Left hindlimb (tissue), 1 donor: Measurements from ENCODE around the gene VAV3.

Experiments
- DNase-seq: peaks from one replicate; pipeline ENCODE4 v3.0.0-alpha.2; 2018

The VAV3 gene

GRCh38 chr1:107622535-107622934 lies 342.4 kb downstream of the VAV3 start:
- DNase-seq, result no peak

- no peak for DNase-seq
Observed at GRCh38 chr1:107620753-107621152, 344.2 kb downstream of the VAV3 start.

GRCh38 chr1:107618539-107618938 lies 346.4 kb downstream of the VAV3 start:
- no peak for DNase-seq

- DNase-seq, result no peak
Observed at GRCh38 chr1:107617921-107618320, 347.1 kb downstream of the VAV3 start.

GRCh38 chr1:107617456-107617855 lies 347.5 kb downstream of the VAV3 start:
- no peak for DNase-seq

GRCh38 chr1:107609808-107610207 lies 355.2 kb downstream of the VAV3 start:
- DNase-seq, result no peak

GRCh38 chr1:107604825-107605224 lies 360.2 kb downstream of the VAV3 start:
- no peak for DNase-seq

GRCh38 chr1:107600607-107601160 lies 364.3 kb downstream of the VAV3 start:
- DNase-seq, result no peak

GRCh38 chr1:107599220-107599619 lies 365.8 kb downstream of the VAV3 start:
- no peak for DNase-seq

- DNase-seq, result no peak
Observed at GRCh38 chr1:107597290-107597689, 367.7 kb downstream of the VAV3 start.

- no peak for DNase-seq
Observed at GRCh38 chr1:107594536-107594935, 370.4 kb downstream of the VAV3 start.

GRCh38 chr1:107593501-107594209 lies 371.3 kb downstream of the VAV3 start:
- DNase-seq, result no peak

GRCh38 chr1:107590900-107591622 lies 373.9 kb downstream of the VAV3 start:
- no peak for DNase-seq

GRCh38 chr1:107590087-107590486 lies 374.9 kb downstream of the VAV3 start:
- no peak for DNase-seq

- no peak for DNase-seq
Observed at GRCh38 chr1:107588321-107588720, 376.7 kb downstream of the VAV3 start.

GRCh38 chr1:107575226-107575625 lies 389.8 kb downstream of the VAV3 start:
- DNase-seq, result no peak

- DNase-seq, result no peak
Observed at GRCh38 chr1:107574044-107574443, 390.9 kb downstream of the VAV3 start.

GRCh38 chr1:107572674-107573211 lies 392.2 kb downstream of the VAV3 start:
- DNase-seq, result no peak

- no peak for DNase-seq
Observed at GRCh38 chr1:107570768-107571167, 394.2 kb downstream of the VAV3 start.

GRCh38 chr1:107563441-107563840 lies 401.5 kb downstream of the VAV3 start:
- DNase-seq, result no peak

- no peak for DNase-seq
Observed at GRCh38 chr1:107559881-107560280, 405.1 kb downstream of the VAV3 start.

GRCh38 chr1:107557095-107557494 lies 407.9 kb downstream of the VAV3 start:
- DNase-seq, result no peak

GRCh38 chr1:107555578-107555977 lies 409.4 kb downstream of the VAV3 start:
- DNase-seq, result no peak

- DNase-seq, result no peak
Observed at GRCh38 chr1:107552781-107553180, 412.2 kb downstream of the VAV3 start.
